ENCODE measurements around the gene ERG.

DNA sequence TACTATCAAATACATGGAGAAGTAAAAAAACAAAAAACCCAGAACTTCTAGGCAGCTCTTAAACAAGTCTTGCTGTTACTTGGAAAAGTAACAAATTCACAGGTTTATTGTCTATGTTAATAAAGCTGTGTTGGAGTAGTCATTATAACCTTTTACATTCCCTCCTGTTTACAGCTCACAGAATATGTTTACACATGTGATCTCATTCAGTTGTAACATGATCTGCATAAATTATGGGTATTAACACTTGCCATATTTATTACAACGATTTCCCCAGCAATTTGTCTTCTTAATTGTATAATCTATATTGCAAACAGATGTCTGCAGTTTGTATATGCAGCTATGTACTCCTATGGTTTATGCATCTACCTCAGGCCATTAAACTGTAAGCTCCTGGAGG is 28.6 kb downstream of the ERG start:
- TF ChIP-seq, protein P1, sequence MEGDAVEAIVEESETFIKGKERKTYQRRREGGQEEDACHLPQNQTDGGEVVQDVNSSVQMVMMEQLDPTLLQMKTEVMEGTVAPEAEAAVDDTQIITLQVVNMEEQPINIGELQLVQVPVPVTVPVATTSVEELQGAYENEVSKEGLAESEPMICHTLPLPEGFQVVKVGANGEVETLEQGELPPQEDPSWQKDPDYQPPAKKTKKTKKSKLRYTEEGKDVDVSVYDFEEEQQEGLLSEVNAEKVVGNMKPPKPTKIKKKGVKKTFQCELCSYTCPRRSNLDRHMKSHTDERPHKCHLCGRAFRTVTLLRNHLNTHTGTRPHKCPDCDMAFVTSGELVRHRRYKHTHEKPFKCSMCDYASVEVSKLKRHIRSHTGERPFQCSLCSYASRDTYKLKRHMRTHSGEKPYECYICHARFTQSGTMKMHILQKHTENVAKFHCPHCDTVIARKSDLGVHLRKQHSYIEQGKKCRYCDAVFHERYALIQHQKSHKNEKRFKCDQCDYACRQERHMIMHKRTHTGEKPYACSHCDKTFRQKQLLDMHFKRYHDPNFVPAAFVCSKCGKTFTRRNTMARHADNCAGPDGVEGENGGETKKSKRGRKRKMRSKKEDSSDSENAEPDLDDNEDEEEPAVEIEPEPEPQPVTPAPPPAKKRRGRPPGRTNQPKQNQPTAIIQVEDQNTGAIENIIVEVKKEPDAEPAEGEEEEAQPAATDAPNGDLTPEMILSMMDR (IDR thresholded peaks at IDR 0.05): no peak
- no peak for TF ChIP-seq POLR2A (IDR thresholded peaks at IDR 0.05)

Measured in adrenal gland (tissue), 5 donors.